ENCODE data around the gene CROCC2.

DNA sequence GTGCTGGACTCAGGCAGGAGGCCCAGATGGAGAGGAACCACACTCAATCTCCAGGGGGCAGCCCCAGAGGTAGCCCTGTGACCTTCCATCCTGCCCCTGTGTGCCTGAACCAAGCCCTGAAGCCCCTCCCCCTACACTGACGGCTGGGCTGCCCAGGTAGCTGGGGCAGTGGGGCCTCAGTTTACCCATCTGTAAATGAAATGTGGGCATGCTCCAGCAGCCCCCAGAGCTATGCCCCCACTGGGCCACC is 15.8 kb downstream of the CROCC2 start:
- TF ChIP-seq, protein P1, sequence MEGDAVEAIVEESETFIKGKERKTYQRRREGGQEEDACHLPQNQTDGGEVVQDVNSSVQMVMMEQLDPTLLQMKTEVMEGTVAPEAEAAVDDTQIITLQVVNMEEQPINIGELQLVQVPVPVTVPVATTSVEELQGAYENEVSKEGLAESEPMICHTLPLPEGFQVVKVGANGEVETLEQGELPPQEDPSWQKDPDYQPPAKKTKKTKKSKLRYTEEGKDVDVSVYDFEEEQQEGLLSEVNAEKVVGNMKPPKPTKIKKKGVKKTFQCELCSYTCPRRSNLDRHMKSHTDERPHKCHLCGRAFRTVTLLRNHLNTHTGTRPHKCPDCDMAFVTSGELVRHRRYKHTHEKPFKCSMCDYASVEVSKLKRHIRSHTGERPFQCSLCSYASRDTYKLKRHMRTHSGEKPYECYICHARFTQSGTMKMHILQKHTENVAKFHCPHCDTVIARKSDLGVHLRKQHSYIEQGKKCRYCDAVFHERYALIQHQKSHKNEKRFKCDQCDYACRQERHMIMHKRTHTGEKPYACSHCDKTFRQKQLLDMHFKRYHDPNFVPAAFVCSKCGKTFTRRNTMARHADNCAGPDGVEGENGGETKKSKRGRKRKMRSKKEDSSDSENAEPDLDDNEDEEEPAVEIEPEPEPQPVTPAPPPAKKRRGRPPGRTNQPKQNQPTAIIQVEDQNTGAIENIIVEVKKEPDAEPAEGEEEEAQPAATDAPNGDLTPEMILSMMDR (IDR thresholded peaks at IDR 0.05), result no peak
- TF ChIP-seq POLR2A (IDR thresholded peaks at IDR 0.05) (no peak), POLR2AphosphoS5 (IDR thresholded peaks at IDR 0.05) (no peak), EP300 (IDR thresholded peaks at IDR 0.05; ENCODE audit: low read depth) (no peak)
